ENCODE results near the gene DHRS7. TPM values are rescaled to one million over a fixed set of nuclear protein-coding genes. Genes with fewer than 3 reads are reported as not detected.

The DHRS7 gene
- polyA plus RNA-seq, 1 of the 3 experiments (the other 2 are of a cell fraction): 88.7 TPM

DNA sequence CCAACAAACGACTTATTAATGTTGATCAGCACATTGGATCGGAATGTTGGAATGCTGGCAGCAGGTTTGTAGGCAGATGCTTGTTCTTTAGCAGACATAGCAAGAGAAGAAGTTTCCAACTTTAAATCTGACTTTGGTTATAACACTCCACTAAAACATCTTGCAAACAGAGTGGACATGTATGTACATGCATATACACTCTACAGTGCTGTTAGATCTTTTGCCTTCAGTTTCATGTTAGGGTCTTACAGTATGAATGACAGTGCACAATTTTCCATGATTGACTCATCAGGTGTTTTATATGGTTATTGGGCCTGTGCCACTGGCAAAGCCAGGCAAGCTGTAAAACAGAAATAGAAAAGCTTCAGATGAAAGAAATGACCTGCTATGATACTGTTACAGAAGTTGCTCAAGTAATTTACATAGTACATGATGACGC, 14.3 kb upstream of the DHRS7 start:
- no peak overlapping the region for H3K9ac ChIP-seq
- TF ChIP-seq TAF1 (IDR thresholded peaks at IDR 0.05; ENCODE audit: borderline replicate concordance, low read depth, low read length) (no peak), RAD21 (IDR thresholded peaks at IDR 0.05; ENCODE audit: low read length) (no peak), ELF1 (IDR thresholded peaks at IDR 0.05) (no peak), CHD2 (IDR thresholded peaks at IDR 0.05; ENCODE audit: low read length, partially characterized antibody) (no peak), MXI1 (IDR thresholded peaks at IDR 0.05; ENCODE audit: low read depth, low read length) (no peak), MEF2A (IDR thresholded peaks at IDR 0.05; ENCODE audit: borderline replicate concordance, low read depth) (no peak), EZH2phosphoT487 (IDR thresholded peaks at IDR 0.05; ENCODE audit: borderline replicate concordance, low read depth) (no peak)
- TF ChIP-seq, protein P1, sequence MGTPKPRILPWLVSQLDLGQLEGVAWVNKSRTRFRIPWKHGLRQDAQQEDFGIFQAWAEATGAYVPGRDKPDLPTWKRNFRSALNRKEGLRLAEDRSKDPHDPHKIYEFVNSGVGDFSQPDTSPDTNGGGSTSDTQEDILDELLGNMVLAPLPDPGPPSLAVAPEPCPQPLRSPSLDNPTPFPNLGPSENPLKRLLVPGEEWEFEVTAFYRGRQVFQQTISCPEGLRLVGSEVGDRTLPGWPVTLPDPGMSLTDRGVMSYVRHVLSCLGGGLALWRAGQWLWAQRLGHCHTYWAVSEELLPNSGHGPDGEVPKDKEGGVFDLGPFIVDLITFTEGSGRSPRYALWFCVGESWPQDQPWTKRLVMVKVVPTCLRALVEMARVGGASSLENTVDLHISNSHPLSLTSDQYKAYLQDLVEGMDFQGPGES (IDR thresholded peaks at IDR 0.05; ENCODE audit: low read depth, low read length): no peak
- TF ChIP-seq, protein P2, sequence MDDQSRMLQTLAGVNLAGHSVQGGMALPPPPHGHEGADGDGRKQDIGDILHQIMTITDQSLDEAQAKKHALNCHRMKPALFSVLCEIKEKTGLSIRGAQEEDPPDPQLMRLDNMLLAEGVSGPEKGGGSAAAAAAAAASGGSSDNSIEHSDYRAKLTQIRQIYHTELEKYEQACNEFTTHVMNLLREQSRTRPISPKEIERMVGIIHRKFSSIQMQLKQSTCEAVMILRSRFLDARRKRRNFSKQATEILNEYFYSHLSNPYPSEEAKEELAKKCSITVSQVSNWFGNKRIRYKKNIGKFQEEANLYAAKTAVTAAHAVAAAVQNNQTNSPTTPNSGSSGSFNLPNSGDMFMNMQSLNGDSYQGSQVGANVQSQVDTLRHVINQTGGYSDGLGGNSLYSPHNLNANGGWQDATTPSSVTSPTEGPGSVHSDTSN (IDR thresholded peaks at IDR 0.05): no peak
- H3K4me1 ChIP-seq (ENCODE audit: control insufficient read depth in 1 of 2, insufficient read depth in 2 of 2, low read depth in 1 of 2, low read length in 1 of 2): peaks cover 0 to 8% of the 10 kb centered on the region in 2 experiments; a peak in 1 of 4 replicates
- H3K4me2 ChIP-seq: no peak overlapping the region
- H4K20me1 ChIP-seq (ENCODE audit: insufficient read depth): no peaks in the 10 kb centered on the region
- H3K27ac ChIP-seq (ENCODE audit: low read depth in 2 of 2, low read length in 1 of 2): no peak overlapping the region
- H3K36me3 ChIP-seq (replicated peaks in 1 of 2; ENCODE audit: control insufficient read depth in 1 of 2, insufficient read depth in 2 of 2, low read length in 1 of 2): no peaks in the 10 kb centered on the region
- no peak overlapping the region for H3K4me3 ChIP-seq (ENCODE audit: low read depth in 2 of 2, low read length in 1 of 2)
- H3K79me2 ChIP-seq (ENCODE audit: insufficient read depth): no peaks in the 10 kb centered on the region
- H3F3A ChIP-seq (replicated peaks; ENCODE audit: insufficient read depth): no peaks in the 10 kb centered on the region
- H3K9me2 ChIP-seq: no peaks in the 10 kb centered on the region
- H3K27me3 ChIP-seq (ENCODE audit: insufficient read depth): no peaks in the 10 kb centered on the region
- 70% methylated on average over 3 of the region's 3 CpGs for WGBS (ENCODE audit: low lambda C conversion rate)
- CTCF ChIA-PET: interaction anchor here (8.4 kb wide), 1 partner anchor 113 kb away, joined by 100 read pairs; no protein-coding TSS in a partner anchor
- POLR2A ChIA-PET: no interaction called here
- H3K9me3 ChIP-seq: no peaks in the 10 kb centered on the region
- no peak for DNase-seq
- peak overlapping the region; percentile 27; the same call in 1 of the 2 replicates for H2AFZ ChIP-seq (ENCODE audit: low read depth)

DNA sequence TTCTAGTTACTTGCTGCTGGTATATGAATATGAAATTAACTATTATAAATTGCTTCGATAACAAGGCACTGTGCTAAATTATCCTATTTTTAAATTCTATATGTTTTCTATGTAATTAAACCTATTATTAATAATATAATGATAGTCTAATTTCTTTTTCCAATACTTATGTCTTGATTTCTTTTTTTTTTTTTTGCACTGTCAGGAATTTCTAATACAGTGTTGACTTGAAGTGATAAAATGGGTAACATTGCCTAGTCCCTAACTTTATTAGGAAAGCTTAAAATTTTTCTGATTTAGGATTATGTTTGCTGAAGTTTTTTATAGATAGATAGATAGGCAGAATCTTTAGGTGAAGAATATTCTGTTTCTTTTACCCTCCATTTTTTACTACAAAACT, 13.6 kb upstream of the DHRS7 start:
- Histone ChIP-seq H3K36me3 (replicated peaks in 1 of 2; ENCODE audit: control insufficient read depth in 1 of 2, insufficient read depth in 2 of 2, low read length in 1 of 2) (no peaks in the 10 kb centered on the region), H3K9me2 (no peaks in the 10 kb centered on the region), H3K79me2 (ENCODE audit: insufficient read depth) (no peaks in the 10 kb centered on the region), H3K27me3 (ENCODE audit: insufficient read depth) (no peaks in the 10 kb centered on the region), H3F3A (replicated peaks; ENCODE audit: insufficient read depth) (no peaks in the 10 kb centered on the region), H4K20me1 (ENCODE audit: insufficient read depth) (no peaks in the 10 kb centered on the region), H3K4me1 (ENCODE audit: control insufficient read depth in 1 of 2, insufficient read depth in 2 of 2, low read depth in 1 of 2, low read length in 1 of 2) (0 out of 4 replicates have a peak, but pooled peaks cover 0 to 5% of the 10 kb centered on the region in 2 experiments), H3K9me3 (no peaks in the 10 kb centered on the region), H3K9ac (no peak overlapping the region), H2AFZ (ENCODE audit: low read depth) (no peak overlapping the region), H3K27ac (ENCODE audit: low read depth in 2 of 2, low read length in 1 of 2) (no peak overlapping the region), H3K4me2 (no peak overlapping the region), H3K4me3 (ENCODE audit: low read depth in 2 of 2, low read length in 1 of 2) (no peak overlapping the region)
- WGBS (ENCODE audit: low lambda C conversion rate): 92% methylated on average over 1 of the region's 1 CpG
- no peak for DNase-seq
- TF ChIP-seq RAD21 (IDR thresholded peaks at IDR 0.05; ENCODE audit: low read length) (no peak), TCF12 (IDR thresholded peaks at IDR 0.05) (no peak), ELF1 (IDR thresholded peaks at IDR 0.05) (no peak), POLR2AphosphoS5 (IDR thresholded peaks at IDR 0.05; ENCODE audit: low read depth, low read length) (no peak), CHD2 (IDR thresholded peaks at IDR 0.05; ENCODE audit: low read length, partially characterized antibody) (no peak)
- TF ChIP-seq, protein P1 (IDR thresholded peaks at IDR 0.05; ENCODE audit: low read depth, low read length): no peak
- POLR2A ChIA-PET: no interaction called here
- CTCF ChIA-PET: interaction anchor here (0.7 kb wide), 1 partner anchor 214 kb away, joined by 3 read pairs; no protein-coding TSS in a partner anchor

Data from SK-N-SH (cell line).